HCT116 (cell line): Measurements from ENCODE around the gene PRR27. TPM values are rescaled to one million over a fixed set of nuclear protein-coding genes. Genes with fewer than 3 reads are reported as not detected.

ENCODE experiments used
- ATAC-seq: fragments of 200-7000 bp; cut with Tn5 transposase; 2 replicates; pipeline ENCODE4 v1.9.1; 2020; ENCODE audit warnings: mild to moderate bottlenecking, moderate library complexity
- BruUV-seq: library from RNA; stranded (reverse); fragments of 400-500 nt; replicated peaks from 2 replicates; lab custom pipeline; 2021; lab: Mats Ljungman, UMichigan
- CTCF ChIA-PET: fragments of 300-600 bp; sonication (Branson Sonifier 250); formaldehyde crosslinking; loops from one replicate; lab custom pipeline; 2021; ENCODE audit warnings: antibody characterized with exemption; lab: Charles Lee
- POLR2A ChIA-PET: fragments of 300-600, 350-600 bp; sonication (Branson Sonifier 250); formaldehyde crosslinking; loops from one replicate; lab custom pipeline; 2021; ENCODE audit warnings: antibody characterized with exemption; lab: Charles Lee
- RAD21 ChIA-PET, 2 experiments: fragments of 300-600 bp; sonication (Branson Sonifier 250); formaldehyde crosslinking; loops; one replicate each; lab custom pipeline; 2023; ENCODE audit warnings: low total read pairs in 2 of 2; ENCODE audit not compliant: uncharacterized antibody in 2 of 2, unreplicated experiment in 2 of 2, low non-redundant PET in 1 of 2; lab: Charles Lee
- DNase-seq: peaks from one replicate; pipeline ENCODE4 v3.0.0-alpha.2; 2010; ENCODE audit warnings: low read depth, low spot score
- H2AFZ ChIP-seq: fragments of 200-600 bp; shearing (Covaris generic), sonication (generic); 2 replicates; pipeline ENCODE4 v1.6.1; 2017; ENCODE audit warnings: low read depth, mixed run types, mixed read lengths, antibody characterized with exemption, low read length; ENCODE audit not compliant: poor library complexity, severe bottlenecking
- H3K27ac ChIP-seq: 2 replicates; pipeline ENCODE4 v1.5.1; 2012; ENCODE audit warnings: low read depth, low read length
- H3K27me3 ChIP-seq: fragments of 200-600 bp; sonication (generic); 2 replicates; pipeline ENCODE4 v1.6.1; 2016; ENCODE audit warnings: mixed run types, low read length, mixed read lengths; ENCODE audit not compliant: insufficient read depth
- H3K36me3 ChIP-seq, 2 experiments: fragments of 200-500 bp in 1 of 2; fragments of 200-600 bp in 1 of 2; sonication (Bioruptor generic) in 1 of 2; sonication (generic) in 1 of 2; 2 replicates each; pipeline versions ENCODE4 v1.5.1 to v1.6.1; 2014 to 2016; ENCODE audit warnings: low read length in 2 of 2, inconsistent platforms in 1 of 2, mixed read lengths in 1 of 2, mixed run types in 1 of 2; ENCODE audit not compliant: insufficient read depth in 2 of 2, control insufficient read depth in 1 of 2
- H3K4me1 ChIP-seq, 2 experiments: fragments of 200-600 bp in 1 of 2; sonication (generic) in 1 of 2; 2 replicates each; pipeline versions ENCODE4 v1.5.1 to v1.6.1; 2012 to 2017; ENCODE audit warnings: low read length in 2 of 2, inconsistent platforms in 1 of 2, mild to moderate bottlenecking in 1 of 2, mixed read lengths in 1 of 2, mixed run types in 1 of 2, moderate library complexity in 1 of 2; ENCODE audit not compliant: insufficient read depth in 2 of 2, control insufficient read depth in 1 of 2
- H3K4me2 ChIP-seq: fragments of 200-600 bp; sonication (generic); 2 replicates; pipeline ENCODE4 v1.6.1; 2017; ENCODE audit warnings: mixed run types, low read length, mixed read lengths
- H3K4me3 ChIP-seq, 2 experiments: fragments of 200-600 bp in 1 of 2; sonication (generic) in 1 of 2; replicated peaks in 1 of 2; 2 replicates each; pipeline ENCODE4 v1.5.1; 2011 to 2016; ENCODE audit warnings: low read length in 2 of 2, control low read depth in 1 of 2, low read depth in 1 of 2, mild to moderate bottlenecking in 1 of 2, mixed read lengths in 1 of 2, mixed run types in 1 of 2
- H3K79me2 ChIP-seq: fragments of 200-600 bp; sonication (generic); 2 replicates; pipeline ENCODE4 v1.6.1; 2017; ENCODE audit warnings: mild to moderate bottlenecking, mixed run types, low read length, moderate library complexity, mixed read lengths; ENCODE audit not compliant: insufficient read depth
- H3K9ac ChIP-seq: fragments of 200-600 bp; sonication (generic); 2 replicates; pipeline ENCODE4 v1.6.1; 2016; ENCODE audit warnings: low read length, mixed read lengths
- H3K9me2 ChIP-seq: fragments of 200-600 bp; sonication (generic), shearing (Covaris generic); 2 replicates; pipeline ENCODE4 v1.6.1; 2017; ENCODE audit warnings: mixed run types, mild to moderate bottlenecking, moderate library complexity; ENCODE audit not compliant: insufficient read depth
- H3K9me3 ChIP-seq, 2 experiments: fragments of 200-500 bp in 1 of 2; fragments of 200-600 bp in 1 of 2; sonication (Bioruptor generic) in 1 of 2; sonication (generic) in 1 of 2; 2 replicates each; pipeline ENCODE4 v1.6.1; 2014 to 2017; ENCODE audit warnings: low read length in 2 of 2, mixed read lengths in 2 of 2, inconsistent platforms in 1 of 2, low read depth in 1 of 2, mild to moderate bottlenecking in 1 of 2, mixed run types in 1 of 2, moderate library complexity in 1 of 2; ENCODE audit not compliant: control insufficient read depth in 1 of 2, insufficient read depth in 1 of 2
- H4K20me1 ChIP-seq: fragments of 200-600 bp; sonication (generic), shearing (Covaris generic); 2 replicates; pipeline ENCODE4 v1.6.1; 2017; ENCODE audit warnings: mixed run types, mild to moderate bottlenecking, moderate library complexity; ENCODE audit not compliant: insufficient read depth
- CBX3 ChIP-seq: IDR thresholded peaks from 2 replicates; pipeline ENCODE4 v1.6.1; 2012; ENCODE audit warnings: low read depth
- CTCF ChIP-seq, 3 experiments: fragments of 200-600 bp in 1 of 3; sonication (generic) in 1 of 3; IDR thresholded peaks in 2 of 3; conservative IDR thresholded peaks in 1 of 3; 2 replicates each; pipeline ENCODE4 v1.5.1; 2012 to 2017; ENCODE audit warnings: low read depth in 2 of 3, low read length in 2 of 3, antibody characterized with exemption in 1 of 3, borderline replicate concordance in 1 of 3, control low read depth in 1 of 3, mild to moderate bottlenecking in 1 of 3, mixed read lengths in 1 of 3, mixed run types in 1 of 3, moderate library complexity in 1 of 3; ENCODE audit not compliant: insufficient read depth in 1 of 3
- EZH2 ChIP-seq: fragments of 200-600 bp; sonication (generic); IDR thresholded peaks from 2 replicates; pipeline ENCODE4 v1.6.1; 2017; ENCODE audit warnings: antibody characterized with exemption, mixed run types
- FOSL1 ChIP-seq: IDR thresholded peaks from 2 replicates; pipeline ENCODE4 v1.6.1; 2012; ENCODE audit warnings: low read depth
- MAX ChIP-seq: IDR thresholded peaks from 2 replicates; pipeline ENCODE4 v1.6.1; 2012
- POLR2A ChIP-seq: IDR thresholded peaks from 2 replicates; pipeline ENCODE4 v1.7.0; 2011; ENCODE audit warnings: borderline replicate concordance; ENCODE audit not compliant: insufficient read depth, insufficient read length; ENCODE audit errors: extremely low read depth
- RAD21 ChIP-seq: IDR thresholded peaks from 2 replicates; pipeline ENCODE4 v1.6.1; 2012; ENCODE audit warnings: low read depth, mild to moderate bottlenecking
- TCF7L2 ChIP-seq: IDR thresholded peaks from 2 replicates; pipeline ENCODE4 v1.7.0; 2011; ENCODE audit warnings: borderline replicate concordance, inconsistent platforms; ENCODE audit not compliant: insufficient read depth, insufficient read length; ENCODE audit errors: extremely low read depth
- YY1 ChIP-seq: IDR thresholded peaks from 2 replicates; pipeline ENCODE4 v1.6.1; 2011; ENCODE audit warnings: low read length, low read depth, moderate library complexity, mild to moderate bottlenecking; ENCODE audit not compliant: insufficient replicate concordance; ENCODE audit errors: extremely low read depth
- ZFX ChIP-seq: fragments of 450-650 bp; IDR thresholded peaks from 2 replicates; pipeline ENCODE4 v1.6.1; 2017
- ZNF274 ChIP-seq: fragments of 200-500 bp; sonication (Bioruptor generic); IDR thresholded peaks from 2 replicates; pipeline ENCODE4 v1.6.1; 2014; ENCODE audit warnings: mild to moderate bottlenecking, low read depth, low read length, inconsistent platforms
- intact Hi-C: fragments of 100-400 bp; cut with micrococcal nuclease; formaldehyde crosslinking; loops from 2 replicates; pipeline ENCODE4 v1.10.0; 2022
- total RNA-seq: library from RNA; stranded (reverse); gene quantifications from one replicate; pipeline ENCODE4 v1.2.1, GENCODE V29; 2021; ENCODE audit not compliant: unreplicated experiment

The PRR27 gene
- total RNA-seq, 1 experiment from 2014 or later = not detected

- Histone ChIP-seq H3K4me1 (no peaks in the 10 kb centered on the region), H3K36me3 (no peaks in the 10 kb centered on the region), H3K9me3 (no peaks in the 10 kb centered on the region), H2AFZ (peak overlapping the region; percentile 55), H3K4me3 (no peak overlapping the region), H3K79me2 (no peaks in the 10 kb centered on the region), H3K9me2 (no peaks in the 10 kb centered on the region), H3K4me2 (no peak overlapping the region), H4K20me1 (no peaks in the 10 kb centered on the region), H3K27ac (no peak overlapping the region), H3K27me3 (no peaks in the 10 kb centered on the region), H3K9ac (no peak overlapping the region)
- DNase-seq (peak; percentile 65), ATAC-seq (peak; percentile 93)
- TF ChIP-seq RAD21 (peak; percentile 76), CBX3 (peak; percentile 35; the same call in 1 of the 2 replicates), CTCF (IDR thresholded peaks at IDR 0.05 in 2 of 3, conservative IDR thresholded peaks at IDR 0.05 in 1 of 3; ENCODE audit: borderline replicate concordance in 1 of 3, insufficient read depth in 1 of 3, low read depth in 2 of 3, low read length in 2 of 3) (peak; percentile 78 to 88 (median 87)), EZH2 (no peak)
- ChIA-PET CTCF (interaction anchor here (1.0 to 1.9 kb wide), 6 partner anchors 12 to 376 kb away, joined by 3 to 9 read pairs (median 6); no protein-coding TSS in a partner anchor), RAD21 (interaction anchor here (1.1 to 1.3 kb wide), 3 partner anchors 10 to 493 kb away, joined by 3 to 4 read pairs (median 3); no protein-coding TSS in a partner anchor), POLR2A (no interaction called here)
- intact Hi-C loops = loop anchor here (1.0 to 10.0 kb wide), 4 partner anchors 287 to 493 kb away; no protein-coding TSS in a partner anchor
- BruUV-seq = no TSS peak
Measured at GRCh38 chr4:70183168-70183939, 29.3 kb downstream of the PRR27 start.

- Histone ChIP-seq H3K4me3 (no peak overlapping the region), H2AFZ (no peak overlapping the region), H3K9me3 (no peaks in the 10 kb centered on the region), H3K79me2 (no peaks in the 10 kb centered on the region), H3K36me3 (no peaks in the 10 kb centered on the region), H3K4me1 (no peaks in the 10 kb centered on the region), H3K9ac (no peak overlapping the region), H3K9me2 (no peaks in the 10 kb centered on the region), H3K4me2 (no peak overlapping the region), H4K20me1 (no peaks in the 10 kb centered on the region), H3K27me3 (no peaks in the 10 kb centered on the region), H3K27ac (no peak overlapping the region)
- ChIA-PET CTCF (interaction anchor here (1.0 to 1.9 kb wide), 6 partner anchors 13 to 375 kb away, joined by 3 to 9 read pairs (median 6); no protein-coding TSS in a partner anchor), POLR2A (no interaction called here), RAD21 (interaction anchor here (1.1 to 1.3 kb wide), 3 partner anchors 10 to 494 kb away, joined by 3 to 4 read pairs (median 3); no protein-coding TSS in a partner anchor)
- no TSS peak for BruUV-seq
- ATAC-seq (no peak), DNase-seq (no peak)
- intact Hi-C loops = loop anchor here (1.0 to 10.0 kb wide), 4 partner anchors 288 to 493 kb away; no protein-coding TSS in a partner anchor
- TF ChIP-seq FOSL1 (no peak), YY1 (no peak), ZNF274 (no peak), TCF7L2 (no peak), POLR2A (no peak), ZFX (no peak), MAX (no peak)
Measured at GRCh38 chr4:70183940-70184246, 29.9 kb downstream of the PRR27 start.
